ENCODE data around the gene CYP27C1.
"Not testable (repeated sequence)": the region's sequence is repeated elsewhere in the genome, so short reads cannot be mapped to it uniquely, and the experiment has no call there.

Gene CYP27C1

DNA sequence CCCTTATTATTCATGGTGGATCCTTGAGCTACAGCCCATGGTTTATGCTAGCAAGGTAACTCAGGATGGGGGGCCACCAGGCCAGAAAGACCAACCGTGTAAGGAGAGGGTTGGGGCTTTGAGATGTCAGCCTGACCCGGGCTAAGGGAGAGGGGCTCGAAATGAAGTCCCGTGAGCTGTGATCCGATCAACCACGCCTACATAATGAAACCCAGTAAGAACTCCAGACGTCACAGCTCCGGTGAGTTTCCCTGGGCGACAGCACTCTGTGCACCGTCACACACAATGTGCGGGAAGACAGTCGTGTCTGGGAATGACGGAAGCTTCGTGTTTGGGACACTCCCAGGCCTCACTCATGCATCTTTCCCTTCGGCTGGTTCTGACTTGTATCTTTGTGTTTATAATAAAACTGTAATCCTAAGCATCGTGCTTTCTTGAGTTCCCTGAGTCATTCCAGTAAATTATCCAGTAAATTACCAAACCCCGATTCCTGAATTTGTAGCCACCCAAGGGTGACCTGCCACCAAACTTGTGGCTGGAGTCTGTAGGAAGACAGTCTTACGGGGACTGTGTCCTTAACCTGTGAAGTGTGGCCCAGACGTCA is 44.2 kb downstream of the CYP27C1 start:
- Histone ChIP-seq H3K27ac (peak overlapping the region in 20 of 21 experiments; percentile 10 to 91 (median 78)), H3K4me3 (no peak overlapping the region)

DNA sequence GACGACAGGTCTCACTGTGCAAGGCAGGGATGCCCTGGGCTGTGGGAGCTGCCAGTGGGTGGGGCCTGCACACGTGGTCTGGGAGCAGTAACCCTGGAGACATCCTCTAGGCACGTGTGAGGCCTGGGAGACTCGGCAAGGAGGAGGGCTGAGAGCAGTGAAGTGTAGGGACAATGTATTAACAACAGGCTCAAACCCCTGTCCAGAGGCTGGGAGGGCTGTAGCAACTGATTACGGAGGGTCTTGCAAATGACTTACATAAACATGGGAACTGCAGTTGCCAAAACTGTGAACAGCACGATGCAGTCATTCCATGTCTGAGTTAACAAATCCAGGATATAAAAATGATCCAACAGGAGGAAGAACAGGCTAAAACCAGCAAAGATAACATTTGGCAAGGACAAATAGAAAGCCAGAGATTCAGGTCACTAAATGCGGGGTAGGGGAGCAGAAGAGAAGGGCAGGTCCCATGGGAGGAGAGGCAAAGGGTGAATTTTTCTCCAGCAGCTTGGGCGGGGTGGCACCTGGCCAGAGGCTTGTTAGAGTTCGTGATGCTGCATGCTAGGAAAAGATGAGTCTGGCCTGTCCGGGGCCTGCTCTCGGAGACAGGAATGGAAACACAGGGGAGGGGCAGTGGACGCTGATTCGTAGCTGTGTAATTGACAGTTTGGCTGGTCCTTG is 44.9 kb downstream of the CYP27C1 start:
- peak overlapping the region in 17 of 21 experiments; percentile 1 to 91 (median 78) for H3K27ac ChIP-seq
- no peak overlapping the region for H3K4me3 ChIP-seq

DNA sequence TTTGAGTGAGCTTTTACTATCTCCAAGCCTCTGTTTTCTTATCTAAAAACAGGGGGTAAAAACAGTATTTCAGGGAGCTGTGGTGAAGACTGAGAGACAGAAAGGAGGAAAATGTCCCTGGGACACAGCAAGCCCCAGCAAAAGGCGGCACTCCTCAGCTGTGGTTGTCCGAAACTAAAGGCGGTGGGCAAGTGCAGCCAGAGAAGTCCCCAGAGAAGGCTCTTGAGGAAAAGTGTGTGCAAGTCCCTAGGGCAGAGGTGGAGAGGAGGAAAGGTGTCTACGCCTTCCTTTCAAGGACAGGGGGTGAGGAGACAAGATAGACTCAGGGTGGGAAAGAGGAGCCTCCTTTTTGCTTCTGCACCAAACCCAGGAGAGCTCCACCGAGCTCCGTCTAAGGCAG is 45.5 kb downstream of the CYP27C1 start:
- Histone ChIP-seq H3K4me3 (no peak overlapping the region), H3K27ac (peak overlapping the region in 9 of 21 experiments; percentile 26 to 91 (median 81))

DNA sequence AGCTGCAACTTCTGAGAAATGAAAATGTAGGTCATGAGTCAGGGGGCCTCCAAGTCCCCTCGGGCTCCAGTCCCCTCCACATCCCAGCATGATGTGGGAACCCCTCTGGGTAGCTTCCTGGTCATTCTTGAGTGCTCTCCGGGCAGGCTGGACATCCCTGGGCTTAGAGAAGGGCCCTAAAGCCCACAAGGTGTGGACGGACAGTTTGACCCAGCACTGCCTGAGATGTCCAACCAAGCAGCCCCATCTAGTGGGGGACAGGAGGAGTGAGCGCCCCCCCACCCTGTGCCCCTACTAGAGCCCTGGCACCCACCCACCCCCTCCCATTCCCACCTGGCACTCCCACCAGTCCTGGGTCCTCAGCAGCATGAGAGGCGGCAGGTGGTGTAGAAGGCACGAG is 46.0 kb downstream of the CYP27C1 start:
- H3K4me3 ChIP-seq = no peak overlapping the region
- H3K27ac ChIP-seq = peak overlapping the region in 4 of 21 experiments; percentile 3 to 83 (median 80)

DNA sequence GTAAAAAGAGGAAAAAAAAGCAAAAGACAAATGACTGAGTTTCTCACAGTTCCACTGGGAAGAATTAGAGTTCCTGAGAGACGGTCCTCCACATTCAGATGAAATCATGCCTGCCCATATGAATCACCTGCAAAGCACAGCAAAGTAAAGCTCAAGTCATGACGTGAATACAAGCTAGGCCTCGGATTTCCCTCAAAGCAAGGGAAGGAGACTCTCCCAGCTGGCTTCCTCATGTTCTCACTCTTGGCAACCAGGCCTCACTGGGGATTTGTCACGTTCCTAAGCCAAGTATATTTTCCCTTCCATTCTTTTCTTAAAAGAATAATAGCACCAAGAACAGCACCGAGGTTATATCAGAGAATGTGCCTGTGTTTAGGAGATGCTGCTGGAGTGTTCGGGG is 47.0 kb downstream of the CYP27C1 start:
- H3K4me3 ChIP-seq = no peak overlapping the region
- peak overlapping the region in 2 of 21 experiments; percentile 20 to 30 for H3K27ac ChIP-seq

DNA sequence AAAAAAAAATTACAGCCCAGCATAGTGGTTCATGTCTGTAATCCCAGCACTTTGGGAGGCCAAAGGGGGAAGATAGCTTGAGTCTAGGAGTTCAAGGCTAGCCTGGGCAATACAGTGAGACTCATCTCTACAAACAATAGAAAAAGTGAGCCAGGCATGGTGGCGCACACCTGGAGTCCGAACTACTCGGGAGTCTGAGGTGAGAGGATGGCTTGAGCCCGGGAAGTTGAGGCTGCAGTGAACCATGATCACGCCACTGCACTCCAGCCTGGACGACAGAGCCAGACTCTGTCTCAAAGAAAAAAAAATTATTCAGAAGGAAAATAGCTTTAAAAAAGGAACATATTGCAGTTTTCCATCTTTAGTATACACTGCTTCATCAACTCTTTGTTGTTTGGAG is 47.8 kb downstream of the CYP27C1 start:
- no peak overlapping the region for H3K27ac ChIP-seq
- no peak overlapping the region for H3K4me3 ChIP-seq

DNA sequence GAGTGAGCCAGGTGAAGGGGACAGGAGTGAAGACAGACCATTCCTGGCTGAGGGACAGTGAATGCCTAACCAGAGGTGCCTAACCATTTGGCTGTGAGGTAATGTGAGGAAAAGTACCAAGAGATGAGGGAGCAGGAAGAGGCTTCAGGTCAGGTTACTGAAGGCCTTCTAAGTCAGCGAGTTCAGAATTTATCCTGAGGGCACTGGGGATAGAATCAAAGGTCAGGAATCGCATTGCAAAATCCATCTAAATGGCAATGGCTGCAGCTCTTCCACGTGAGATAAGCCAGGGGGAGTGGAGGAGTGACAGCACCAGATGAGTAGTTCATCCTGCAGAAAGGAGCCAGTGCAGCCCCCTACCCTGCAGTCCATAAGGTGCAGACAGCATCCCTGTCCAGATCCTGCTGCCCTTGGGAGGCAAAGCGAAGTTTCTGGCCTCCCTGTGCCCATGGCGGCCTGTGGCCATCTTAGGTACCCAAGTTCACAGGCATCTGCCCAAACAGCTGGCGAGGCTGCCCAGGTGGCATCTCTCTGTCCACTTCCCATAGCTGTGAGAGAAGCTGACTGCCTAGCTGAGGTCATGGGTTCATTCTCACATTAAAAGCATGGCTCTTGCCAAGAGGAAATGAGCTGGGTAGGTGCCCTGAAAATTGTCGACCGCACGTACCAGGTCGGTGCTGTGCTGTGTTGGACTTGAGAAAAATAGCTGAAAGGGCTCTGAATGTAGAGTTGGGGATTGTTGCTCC is 49.5 kb downstream of the CYP27C1 start:
- no peak overlapping the region for H3K27ac ChIP-seq
- H3K4me3 ChIP-seq = no peak overlapping the region

DNA sequence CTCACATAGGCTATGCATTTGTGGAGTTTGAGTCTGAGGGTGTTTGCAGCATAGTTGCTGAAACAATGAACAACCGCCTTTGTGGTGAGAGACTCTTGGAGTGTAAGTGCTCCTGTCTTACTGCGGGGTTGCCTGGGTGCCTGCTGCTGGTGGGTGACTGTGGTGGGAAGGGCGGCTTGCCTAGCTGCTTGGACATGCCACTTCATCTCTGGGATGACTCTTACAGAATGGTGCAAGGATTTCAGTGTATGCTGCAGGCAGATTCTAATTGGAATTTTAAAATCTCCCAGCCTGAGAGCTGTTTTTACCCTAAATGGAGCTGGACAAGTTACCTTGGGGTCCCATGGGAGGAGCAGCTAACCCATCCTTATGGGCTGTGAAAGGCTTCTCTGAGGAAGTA is 50.1 kb downstream of the CYP27C1 start:
- no peak overlapping the region for H3K27ac ChIP-seq
- no peak overlapping the region for H3K4me3 ChIP-seq

DNA sequence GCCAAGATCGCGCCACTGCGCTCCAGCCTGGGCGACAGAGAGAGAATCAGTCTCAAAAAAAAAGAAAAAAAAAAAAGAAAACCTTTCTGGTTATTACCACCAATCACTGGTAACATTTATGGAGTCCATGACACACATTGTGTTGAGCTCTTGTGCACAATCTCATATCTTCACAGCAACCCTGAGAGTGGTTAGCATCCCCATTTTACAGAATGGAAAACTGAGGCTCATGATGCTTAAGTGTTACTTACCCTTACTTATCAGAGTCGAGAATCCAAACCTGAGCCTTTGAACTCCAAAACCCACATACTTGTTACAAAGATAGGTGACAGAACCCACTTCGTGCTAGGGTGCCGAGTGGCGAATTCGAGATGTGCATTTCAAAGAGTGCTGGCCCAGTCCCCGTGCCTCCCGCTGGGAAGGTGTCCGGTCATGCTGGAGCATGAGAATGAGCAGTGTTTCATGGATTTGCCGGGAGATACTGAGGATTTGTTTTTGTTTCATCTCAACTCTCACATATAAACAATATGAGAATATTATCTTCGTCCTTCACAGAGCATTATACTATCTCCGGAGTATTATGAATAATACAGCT is 50.9 kb downstream of the CYP27C1 start:
- no peak overlapping the region for H3K4me3 ChIP-seq
- no peak overlapping the region for H3K27ac ChIP-seq

DNA sequence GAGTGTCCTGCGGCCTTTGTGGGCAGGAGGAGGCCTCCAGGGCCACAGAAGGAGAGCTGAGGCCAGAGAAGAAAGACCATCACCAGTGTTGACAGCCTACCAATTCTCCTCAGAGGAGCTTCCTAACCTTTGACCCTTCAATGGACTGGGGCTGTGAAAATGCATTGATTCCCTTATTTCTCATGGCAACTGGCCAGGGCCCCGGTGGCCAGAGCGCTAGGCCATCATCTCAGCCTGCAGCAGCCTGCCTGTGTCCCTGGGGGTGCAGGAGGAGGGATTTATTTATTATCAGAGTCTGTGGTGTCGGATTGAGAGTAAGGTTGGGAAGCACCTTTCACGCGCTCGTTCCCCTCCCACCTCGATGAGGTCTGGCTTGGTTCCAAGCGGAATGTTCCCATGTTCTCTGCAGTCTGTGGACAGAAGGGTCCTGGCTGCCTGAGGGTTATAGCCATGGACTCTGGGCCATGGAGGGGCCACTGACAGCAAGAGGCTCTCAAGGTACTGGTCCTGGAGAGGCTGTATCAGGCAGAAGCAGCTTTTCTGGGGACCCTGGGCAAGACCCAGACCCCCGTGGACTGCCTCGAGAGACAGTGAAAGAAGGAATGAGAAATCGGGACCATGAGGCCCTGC is 53.8 kb downstream of the CYP27C1 start:
- no peak overlapping the region for H3K4me3 ChIP-seq
- H3K27ac ChIP-seq = no peak overlapping the region

DNA sequence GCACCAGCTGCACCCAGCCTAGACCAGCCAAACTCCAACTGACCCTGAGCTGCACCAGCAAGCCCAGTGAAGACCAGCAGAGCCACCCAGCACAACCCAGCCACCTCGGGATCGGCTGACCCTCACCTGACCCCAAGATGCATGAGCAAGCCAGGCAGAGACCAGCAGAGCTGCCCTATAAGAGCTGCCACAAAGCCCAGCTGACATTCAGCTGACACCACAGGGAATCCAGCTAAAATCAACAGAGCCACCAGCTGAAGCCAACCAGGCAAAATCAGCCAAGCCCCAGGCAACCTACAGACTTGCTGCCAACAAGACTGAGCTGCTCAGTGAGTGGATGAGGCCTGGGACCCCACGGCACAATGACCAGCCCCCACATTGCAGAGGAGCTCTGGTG is 54.6 kb downstream of the CYP27C1 start:
- Histone ChIP-seq H3K4me3 (no peak overlapping the region), H3K27ac (no peak overlapping the region)

DNA sequence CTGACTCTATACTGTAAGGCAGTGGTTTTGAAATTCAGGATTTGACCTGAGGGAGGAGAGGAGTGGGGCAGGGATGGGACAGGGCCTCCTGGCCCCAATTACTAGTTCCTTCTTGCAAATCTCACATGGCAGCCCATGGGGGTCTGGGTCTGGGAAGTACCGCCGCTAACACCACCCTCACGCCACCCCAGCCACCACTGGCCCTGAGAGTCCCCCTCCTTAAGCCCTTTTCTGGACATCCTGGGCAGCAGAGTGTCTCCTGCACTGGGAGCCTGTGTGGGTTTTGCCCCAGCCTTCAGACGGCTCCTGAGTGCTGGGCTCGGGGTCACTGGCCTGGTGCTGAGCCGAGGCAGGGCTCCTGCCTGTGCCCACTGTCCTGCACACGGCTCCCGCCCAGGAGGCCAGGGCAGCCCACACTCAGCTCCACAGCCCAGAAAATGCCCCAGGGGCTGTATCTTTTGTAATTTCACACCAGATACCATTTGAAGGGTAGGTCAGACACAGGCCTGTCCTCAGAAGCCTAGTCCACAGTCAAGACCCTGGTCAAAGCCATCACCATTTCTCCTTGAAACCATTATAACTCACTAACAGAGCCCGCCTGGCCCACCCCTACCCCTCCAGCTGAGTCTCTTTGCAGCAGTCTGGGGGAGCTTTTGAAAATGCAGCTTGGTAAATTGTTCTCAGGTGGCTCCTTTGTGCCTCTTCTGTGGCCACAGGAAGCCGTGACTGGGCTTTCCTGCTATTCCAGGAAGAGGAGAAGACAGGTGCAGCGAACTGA is 55.1 kb downstream of the CYP27C1 start:
- Histone ChIP-seq H3K4me3 (no peak overlapping the region), H3K27ac (no peak overlapping the region)

DNA sequence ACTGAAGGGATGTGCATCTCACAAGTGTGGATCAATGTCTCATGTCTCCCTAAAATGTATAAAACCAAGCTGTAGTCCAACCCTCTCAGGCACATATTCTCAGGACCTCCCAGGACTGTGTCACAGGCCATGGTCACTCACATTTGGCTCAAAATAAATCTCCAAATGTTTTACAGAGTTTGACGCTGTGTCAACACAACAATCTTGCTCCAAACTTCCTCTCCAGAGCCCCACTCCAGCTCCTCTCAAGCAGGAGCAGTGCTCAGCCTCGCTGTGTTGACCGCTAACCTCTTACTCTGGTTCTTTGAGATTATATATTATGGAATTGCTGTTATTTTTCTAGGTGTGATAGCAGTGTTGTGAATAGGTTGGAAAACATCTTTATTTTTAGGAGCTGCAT is 56.2 kb downstream of the CYP27C1 start:
- no peak overlapping the region for H3K27ac ChIP-seq
- no peak overlapping the region for H3K4me3 ChIP-seq

DNA sequence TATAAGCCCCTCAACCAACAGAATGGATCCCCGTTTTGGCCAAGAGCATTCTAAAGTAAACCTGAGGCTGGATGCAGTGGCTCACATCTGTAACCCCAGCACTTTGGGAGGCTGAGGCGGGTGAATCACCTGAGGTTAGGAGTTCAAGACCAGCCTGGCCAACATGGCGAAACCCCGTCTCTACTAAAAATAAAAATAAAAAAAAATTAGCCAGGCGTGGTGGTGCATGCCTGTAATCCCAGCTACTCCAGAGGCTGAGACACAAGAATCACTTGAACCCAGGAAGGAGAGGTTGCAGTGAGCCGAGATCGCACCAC is 57.1 kb downstream of the CYP27C1 start:
- H3K4me3 ChIP-seq, H3K27ac ChIP-seq: not testable (repeated sequence)

DNA sequence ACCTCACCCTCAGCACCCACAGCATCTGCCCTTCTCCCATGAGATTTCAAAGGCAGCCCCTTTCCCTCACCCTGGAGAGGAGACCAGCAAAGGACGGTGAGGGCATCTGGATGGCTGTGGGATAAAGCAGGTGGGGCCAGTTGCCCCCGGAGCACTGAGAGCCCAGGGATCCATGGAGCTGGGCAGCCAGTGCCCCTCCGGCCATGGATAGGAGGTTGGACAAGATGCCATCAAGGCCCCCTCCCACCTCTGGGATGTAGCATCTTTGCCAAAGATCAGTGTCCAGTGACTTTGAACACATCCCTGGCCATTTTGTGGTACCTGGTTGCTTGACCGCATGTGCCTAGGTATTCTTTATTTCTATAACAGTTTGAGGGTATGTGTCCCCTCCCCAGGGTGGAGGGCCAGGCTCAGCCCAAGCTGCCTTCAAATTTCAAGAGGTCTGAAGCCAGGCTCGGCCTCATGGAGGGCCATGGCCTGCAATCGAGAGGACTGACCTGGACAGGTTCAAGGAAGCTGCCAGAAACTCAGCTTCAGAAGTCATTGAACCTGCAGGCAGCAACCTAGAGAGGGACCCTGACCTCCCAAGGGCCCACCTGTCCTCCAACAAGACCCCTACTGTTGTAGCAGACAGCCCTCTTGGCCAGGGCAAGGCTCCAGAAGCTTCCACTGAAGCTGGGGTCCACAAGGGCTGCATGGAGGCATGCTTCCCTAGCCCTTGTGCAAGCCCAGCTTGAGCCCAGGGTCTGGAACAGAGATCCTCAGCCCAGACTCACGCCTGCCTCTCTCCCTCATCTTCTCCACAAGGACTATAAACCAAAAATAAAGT is 57.6 kb downstream of the CYP27C1 start:
- Histone ChIP-seq H3K27ac (no peak overlapping the region), H3K4me3 (no peak overlapping the region)

DNA sequence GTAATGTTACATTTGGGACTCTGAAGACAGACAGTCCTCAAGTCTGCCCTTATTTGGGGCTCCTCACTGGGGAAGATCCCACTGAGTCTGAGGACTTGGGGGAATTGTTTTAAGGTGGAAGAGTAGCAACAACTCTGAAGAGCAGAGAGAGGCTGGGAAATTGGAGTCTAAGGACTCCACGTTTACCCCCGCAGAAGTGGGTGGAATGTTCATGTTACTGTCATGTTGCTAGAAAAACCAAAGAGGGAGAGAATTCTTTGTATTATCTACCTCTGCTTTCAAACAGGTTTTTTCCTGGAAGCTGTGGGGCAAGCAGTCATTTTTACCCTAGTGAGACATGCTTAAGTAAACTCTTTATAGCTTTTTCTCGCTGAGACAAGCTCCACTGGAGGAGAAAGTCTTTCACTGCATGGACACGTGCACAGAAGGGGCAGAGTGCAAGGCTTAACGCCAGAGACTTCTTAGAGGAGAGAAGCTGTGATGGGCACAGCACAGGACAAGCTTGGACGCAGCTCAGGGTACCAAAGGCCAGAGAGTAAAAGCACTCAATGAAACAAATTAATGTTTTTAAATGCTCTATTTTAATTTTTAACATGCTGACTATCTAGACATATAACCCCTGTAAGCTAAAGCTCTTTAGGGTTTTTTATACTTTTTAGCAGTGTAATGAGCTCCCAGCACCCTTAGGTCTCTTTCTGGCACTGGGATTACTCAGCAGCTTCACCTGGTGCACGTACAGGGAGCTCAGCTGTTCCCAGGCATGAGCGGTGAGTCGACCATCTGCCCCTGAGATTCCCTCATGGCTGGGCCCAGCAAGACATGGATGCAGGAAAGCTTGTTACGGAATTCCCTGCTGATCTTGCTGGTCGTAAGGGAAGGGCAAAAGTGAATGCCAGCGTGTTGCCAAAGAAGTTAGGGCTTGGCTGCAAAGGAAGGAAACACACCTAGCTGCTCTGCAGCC is 58.6 kb downstream of the CYP27C1 start:
- Histone ChIP-seq H3K27ac (no peak overlapping the region), H3K4me3 (no peak overlapping the region)

DNA sequence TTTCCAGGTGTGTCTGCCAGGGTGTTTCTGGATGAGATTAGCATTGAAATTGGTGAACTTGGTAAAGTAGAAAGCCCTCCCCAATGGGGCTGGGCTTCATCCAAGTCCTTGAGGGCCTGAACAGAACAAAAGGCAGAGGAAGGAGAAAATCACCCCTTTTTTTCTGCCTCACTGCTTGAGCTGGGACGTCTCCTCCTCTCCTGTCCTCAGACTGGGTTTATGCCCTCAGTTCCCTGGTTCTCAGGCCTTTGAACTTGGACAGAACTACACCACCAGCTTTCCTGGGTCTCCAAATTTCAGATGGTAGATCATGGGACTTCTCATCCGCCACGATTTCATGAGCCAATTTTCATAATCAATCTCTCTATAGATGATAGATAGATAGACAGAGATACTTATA is 59.4 kb downstream of the CYP27C1 start:
- H3K27ac ChIP-seq = no peak overlapping the region

DNA sequence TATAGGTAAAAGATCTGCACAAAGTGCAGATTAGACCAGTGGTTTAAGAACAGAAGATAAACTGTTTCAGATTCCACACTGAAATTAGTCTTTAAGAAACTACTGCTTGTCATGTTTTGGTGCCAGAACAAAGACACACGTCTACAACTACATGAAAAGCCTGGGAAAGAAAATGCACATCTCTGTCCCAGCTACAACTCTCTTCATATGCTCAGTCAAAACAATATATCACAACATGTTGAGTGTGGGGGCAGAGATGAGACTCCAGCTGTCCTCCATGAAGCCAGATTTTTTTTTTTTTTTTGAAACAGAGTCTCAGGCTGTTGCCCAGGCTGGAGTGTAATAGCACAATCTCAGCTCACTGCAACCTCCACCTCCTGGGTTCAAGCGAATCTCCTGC is 60.6 kb downstream of the CYP27C1 start:
- no peak overlapping the region for H3K27ac ChIP-seq
- no peak overlapping the region for H3K4me3 ChIP-seq

More for the DNA sequence above, 59.4 kb downstream of the CYP27C1 start:
- no peak overlapping the region for H3K4me3 ChIP-seq

Measured in skin epidermis (tissue), 12 donors.